SK-N-MC (cell line): Measurements from ENCODE around the gene PPFIBP2.

Source experiments
- EZH2 ChIP-seq: fragments of 200-600 bp; sonication (generic); IDR thresholded peaks from one replicate; pipeline ENCODE4 v1.6.1; 2017; ENCODE audit warnings: antibody characterized with exemption
- FOXP2 ChIP-seq: optimal IDR thresholded peaks from 2 replicates; pipeline ENCODE3; 2011; ENCODE audit warnings: mild to moderate bottlenecking, moderate library complexity; ENCODE audit not compliant: insufficient read depth; ENCODE audit errors: extremely low read length, control extremely low read depth
- POLR2AphosphoS5 ChIP-seq: IDR thresholded peaks from 2 replicates; pipeline ENCODE4 v1.6.1; 2012; ENCODE audit warnings: mild to moderate bottlenecking, low read depth, low read length, borderline replicate concordance

DNA sequence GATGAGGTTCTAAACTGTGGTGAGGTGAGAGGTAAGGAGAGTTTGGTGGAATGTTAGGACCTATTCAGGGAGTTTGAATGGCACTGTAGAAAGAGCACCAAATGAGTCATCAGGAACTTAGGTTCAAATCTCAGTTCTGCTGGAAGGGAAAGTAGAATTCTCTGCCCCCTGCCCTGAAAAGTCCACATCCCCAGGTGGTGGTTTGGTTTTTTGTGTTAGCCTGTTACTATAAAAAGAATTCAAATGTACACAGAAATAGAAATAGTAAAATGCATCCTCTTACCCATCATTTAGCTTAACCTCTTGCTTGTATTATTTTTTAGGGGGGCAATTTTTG is 20.2 kb downstream of the PPFIBP2 start:
- TF ChIP-seq EZH2 (no peak), POLR2AphosphoS5 (no peak), FOXP2 (no peak)
